ENCODE results near the gene BMP7.

BMP7 gene

GRCh38 chr20:57274299-57274698, 7.9 kb upstream of the BMP7 start:
- no peak overlapping the region for H3K4me3 ChIP-seq (ENCODE audit: low read depth, low read length)

GRCh38 chr20:57272883-57273535, 6.6 kb upstream of the BMP7 start:
- Histone ChIP-seq H3K27me3 (peaks cover under 1% of the 10 kb centered on the region), H3K9me3 (no peaks in the 10 kb centered on the region), H3K36me3 (no peaks in the 10 kb centered on the region), H3K4me3 (ENCODE audit: low read depth, low read length) (no peak overlapping the region), H3K4me1 (no peaks in the 10 kb centered on the region)
- peak; percentile 28 for DNase-seq
- TF ChIP-seq, protein P1, sequence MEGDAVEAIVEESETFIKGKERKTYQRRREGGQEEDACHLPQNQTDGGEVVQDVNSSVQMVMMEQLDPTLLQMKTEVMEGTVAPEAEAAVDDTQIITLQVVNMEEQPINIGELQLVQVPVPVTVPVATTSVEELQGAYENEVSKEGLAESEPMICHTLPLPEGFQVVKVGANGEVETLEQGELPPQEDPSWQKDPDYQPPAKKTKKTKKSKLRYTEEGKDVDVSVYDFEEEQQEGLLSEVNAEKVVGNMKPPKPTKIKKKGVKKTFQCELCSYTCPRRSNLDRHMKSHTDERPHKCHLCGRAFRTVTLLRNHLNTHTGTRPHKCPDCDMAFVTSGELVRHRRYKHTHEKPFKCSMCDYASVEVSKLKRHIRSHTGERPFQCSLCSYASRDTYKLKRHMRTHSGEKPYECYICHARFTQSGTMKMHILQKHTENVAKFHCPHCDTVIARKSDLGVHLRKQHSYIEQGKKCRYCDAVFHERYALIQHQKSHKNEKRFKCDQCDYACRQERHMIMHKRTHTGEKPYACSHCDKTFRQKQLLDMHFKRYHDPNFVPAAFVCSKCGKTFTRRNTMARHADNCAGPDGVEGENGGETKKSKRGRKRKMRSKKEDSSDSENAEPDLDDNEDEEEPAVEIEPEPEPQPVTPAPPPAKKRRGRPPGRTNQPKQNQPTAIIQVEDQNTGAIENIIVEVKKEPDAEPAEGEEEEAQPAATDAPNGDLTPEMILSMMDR (IDR thresholded peaks at IDR 0.05; ENCODE audit: low read depth, low read length): no peak

More at GRCh38 chr20:57274299-57274698, 7.9 kb upstream of the BMP7 start:
- H3K27me3 ChIP-seq: no peaks in the 10 kb centered on the region
- DNase-seq: no peak
- H3K9me3 ChIP-seq: no peaks in the 10 kb centered on the region
- TF ChIP-seq, protein P1 (IDR thresholded peaks at IDR 0.05; ENCODE audit: low read depth, low read length): no peak
- no peaks in the 10 kb centered on the region for H3K4me1 ChIP-seq
- no peaks in the 10 kb centered on the region for H3K36me3 ChIP-seq

DNA sequence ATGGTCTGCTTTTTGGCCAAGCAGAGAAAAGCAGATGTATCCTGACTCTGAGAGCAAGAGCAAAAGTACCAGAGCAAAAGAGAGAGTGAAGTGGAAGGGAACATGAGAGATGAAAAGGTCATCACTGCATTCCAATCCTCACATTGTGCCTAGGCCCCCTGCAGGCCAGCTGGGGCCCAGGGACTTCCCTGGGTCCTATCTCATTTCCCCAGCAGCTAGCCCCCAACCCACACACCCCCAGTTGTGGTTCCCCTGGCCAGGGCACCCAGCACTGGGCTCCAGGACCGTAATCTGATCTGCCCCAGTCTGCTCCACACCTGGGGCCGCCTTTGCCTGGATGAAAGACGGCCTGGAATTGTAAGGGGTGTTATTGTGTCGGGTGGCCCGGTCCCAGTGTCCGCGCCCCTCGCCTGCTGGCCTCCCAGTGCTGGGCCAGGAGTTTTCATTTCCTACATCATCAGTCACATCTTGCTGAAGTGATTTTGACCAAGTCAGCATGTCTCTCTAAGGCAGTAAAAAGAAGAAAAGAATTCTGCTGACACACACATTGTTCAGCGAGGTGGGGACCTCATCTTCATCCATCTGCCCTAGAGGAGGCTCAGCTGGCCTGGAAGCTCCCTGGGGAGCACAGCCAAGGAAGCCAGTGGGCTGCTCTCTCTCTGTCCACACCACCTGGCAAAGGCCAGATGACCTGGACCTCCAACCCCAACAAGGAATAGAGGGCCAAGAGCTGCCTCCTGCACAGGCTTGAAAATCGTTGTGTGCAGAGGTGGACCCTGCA, 4.0 kb upstream of the BMP7 start:
- no peaks in the 10 kb centered on the region for H3K4me1 ChIP-seq
- TF ChIP-seq, protein P1 (IDR thresholded peaks at IDR 0.05; ENCODE audit: low read depth, low read length): 0 out of 2 replicates have a peak, but pooled peaks have one; percentile 10
- no peaks in the 10 kb centered on the region for H3K36me3 ChIP-seq
- H3K4me3 ChIP-seq (ENCODE audit: low read depth, low read length): no peak overlapping the region
- H3K27me3 ChIP-seq: peaks cover 26% of the 10 kb centered on the region
- DNase-seq: no peak
- H3K9me3 ChIP-seq: no peaks in the 10 kb centered on the region

- DNase-seq: no peak
- TF ChIP-seq, protein P1 (IDR thresholded peaks at IDR 0.05; ENCODE audit: low read depth, low read length): no peak
- no peaks in the 10 kb centered on the region for H3K9me3 ChIP-seq
- H3K4me3 ChIP-seq (ENCODE audit: low read depth, low read length): no peak overlapping the region
- no peaks in the 10 kb centered on the region for H3K4me1 ChIP-seq
- H3K36me3 ChIP-seq: no peaks in the 10 kb centered on the region
- H3K27me3 ChIP-seq: peaks cover 36% of the 10 kb centered on the region
Observed at GRCh38 chr20:57269148-57269984, 2.9 kb upstream of the BMP7 start.

- Histone ChIP-seq H3K27me3 (peaks cover 43% of the 10 kb centered on the region), H3K4me3 (ENCODE audit: low read depth, low read length) (no peak overlapping the region), H3K4me1 (no peaks in the 10 kb centered on the region), H3K36me3 (no peaks in the 10 kb centered on the region), H3K9me3 (no peaks in the 10 kb centered on the region)
- DNase-seq: no peak
- TF ChIP-seq, protein P1 (IDR thresholded peaks at IDR 0.05; ENCODE audit: low read depth, low read length): no peak
Observed at GRCh38 chr20:57268399-57269076, 2.1 kb upstream of the BMP7 start.

All from BE2C (cell line).